Liver (tissue), 3 donors: Measurements from ENCODE around the gene ZNF562.

Experiments
- EGR1 ChIP-seq, 2 donors: IDR thresholded peaks; 2 replicates each; pipeline ENCODE4 v1.6.1; 2016 to 2018; ENCODE audit warnings: antibody characterized with exemption in 2 of 2, low read depth in 2 of 2
- GABPA ChIP-seq, 2 donors: IDR thresholded peaks in 1 of 2; conservative IDR thresholded peaks in 1 of 2; 2 replicates each; pipeline ENCODE4 v1.6.1; 2016; ENCODE audit warnings: antibody characterized with exemption in 2 of 2, mild to moderate bottlenecking in 1 of 2, moderate library complexity in 1 of 2
- HNF4G ChIP-seq: IDR thresholded peaks from 2 replicates; pipeline ENCODE4 v1.6.1; 2016; ENCODE audit warnings: antibody characterized with exemption
- JUND ChIP-seq, 2 donors: IDR thresholded peaks; 2 replicates each; pipeline ENCODE4 v1.6.1; 2016; ENCODE audit warnings: antibody characterized with exemption in 2 of 2
- RAD21 ChIP-seq, 2 donors: IDR thresholded peaks; 2 replicates each; pipeline ENCODE4 v1.6.1; 2016; ENCODE audit warnings: antibody characterized with exemption in 2 of 2, mild to moderate bottlenecking in 2 of 2
- RXRA ChIP-seq, 2 donors: IDR thresholded peaks; 2 replicates each; pipeline ENCODE4 v1.6.1; 2017 to 2018; ENCODE audit warnings: antibody characterized with exemption in 2 of 2, mild to moderate bottlenecking in 1 of 2
- SP1 ChIP-seq: IDR thresholded peaks from 2 replicates; pipeline ENCODE4 v1.6.1; 2018; ENCODE audit warnings: antibody characterized with exemption, mild to moderate bottlenecking
- TAF1 ChIP-seq: conservative IDR thresholded peaks from 2 replicates; pipeline ENCODE4 v1.6.1; 2016; ENCODE audit warnings: antibody characterized with exemption, mild to moderate bottlenecking
- YY1 ChIP-seq: IDR thresholded peaks from 2 replicates; pipeline ENCODE4 v1.6.1; 2016; ENCODE audit warnings: antibody characterized with exemption, mild to moderate bottlenecking
- TF ChIP-seq, protein P1 (sequence below): IDR thresholded peaks from 2 replicates; pipeline ENCODE4 v1.6.1; 2016; ENCODE audit warnings: antibody characterized with exemption, mild to moderate bottlenecking
- TF ChIP-seq, protein P2 (sequence below): fragments of 150-350 bp; IDR thresholded peaks from 2 replicates; pipeline ENCODE4 v1.5.1; 2017; ENCODE audit warnings: improper control_type of control experiment, low read depth, low read length; ENCODE audit not compliant: missing input control
- TF ChIP-seq, protein P3 (sequence below): IDR thresholded peaks from 2 replicates; pipeline ENCODE4 v1.6.1; 2016; ENCODE audit warnings: antibody characterized with exemption
- TF ChIP-seq, protein P4 (sequence below): IDR thresholded peaks from 2 replicates; pipeline ENCODE4 v1.6.1; 2016; ENCODE audit warnings: antibody characterized with exemption
- TF ChIP-seq, protein P5 (sequence below): IDR thresholded peaks from 2 replicates; pipeline ENCODE4 v1.6.1; 2016; ENCODE audit warnings: antibody characterized with exemption
- donor health status: healthy.
- donor health status: healthy.

DNA sequence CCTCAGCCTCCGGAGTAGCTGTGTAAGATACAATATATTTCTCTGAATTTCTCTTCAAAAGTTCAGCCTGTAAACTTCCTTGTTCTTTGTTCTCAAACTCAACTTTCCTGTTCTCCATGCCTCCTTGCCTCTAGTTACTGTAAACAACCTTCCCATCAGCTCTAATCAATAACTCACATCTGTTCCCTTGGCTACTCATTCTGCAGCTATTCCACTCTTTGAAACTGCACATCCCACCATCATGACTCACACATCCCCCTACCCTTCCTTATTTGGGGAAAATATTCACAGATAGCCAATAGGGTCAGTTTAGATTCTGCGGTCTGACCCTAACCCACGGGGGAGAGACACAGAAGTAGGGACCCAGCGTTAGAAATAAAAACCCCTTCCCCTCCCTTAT, 2.0 kb downstream of the ZNF562 start:
- TF ChIP-seq, protein P1, sequence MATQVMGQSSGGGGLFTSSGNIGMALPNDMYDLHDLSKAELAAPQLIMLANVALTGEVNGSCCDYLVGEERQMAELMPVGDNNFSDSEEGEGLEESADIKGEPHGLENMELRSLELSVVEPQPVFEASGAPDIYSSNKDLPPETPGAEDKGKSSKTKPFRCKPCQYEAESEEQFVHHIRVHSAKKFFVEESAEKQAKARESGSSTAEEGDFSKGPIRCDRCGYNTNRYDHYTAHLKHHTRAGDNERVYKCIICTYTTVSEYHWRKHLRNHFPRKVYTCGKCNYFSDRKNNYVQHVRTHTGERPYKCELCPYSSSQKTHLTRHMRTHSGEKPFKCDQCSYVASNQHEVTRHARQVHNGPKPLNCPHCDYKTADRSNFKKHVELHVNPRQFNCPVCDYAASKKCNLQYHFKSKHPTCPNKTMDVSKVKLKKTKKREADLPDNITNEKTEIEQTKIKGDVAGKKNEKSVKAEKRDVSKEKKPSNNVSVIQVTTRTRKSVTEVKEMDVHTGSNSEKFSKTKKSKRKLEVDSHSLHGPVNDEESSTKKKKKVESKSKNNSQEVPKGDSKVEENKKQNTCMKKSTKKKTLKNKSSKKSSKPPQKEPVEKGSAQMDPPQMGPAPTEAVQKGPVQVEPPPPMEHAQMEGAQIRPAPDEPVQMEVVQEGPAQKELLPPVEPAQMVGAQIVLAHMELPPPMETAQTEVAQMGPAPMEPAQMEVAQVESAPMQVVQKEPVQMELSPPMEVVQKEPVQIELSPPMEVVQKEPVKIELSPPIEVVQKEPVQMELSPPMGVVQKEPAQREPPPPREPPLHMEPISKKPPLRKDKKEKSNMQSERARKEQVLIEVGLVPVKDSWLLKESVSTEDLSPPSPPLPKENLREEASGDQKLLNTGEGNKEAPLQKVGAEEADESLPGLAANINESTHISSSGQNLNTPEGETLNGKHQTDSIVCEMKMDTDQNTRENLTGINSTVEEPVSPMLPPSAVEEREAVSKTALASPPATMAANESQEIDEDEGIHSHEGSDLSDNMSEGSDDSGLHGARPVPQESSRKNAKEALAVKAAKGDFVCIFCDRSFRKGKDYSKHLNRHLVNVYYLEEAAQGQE: no peak
- TF ChIP-seq SP1 (no peak), EGR1 (IDR thresholded peaks at IDR 0.05; ENCODE audit: low read depth in 2 of 2) (no peak), GABPA (IDR thresholded peaks at IDR 0.05 in 1 of 2, conservative IDR thresholded peaks at IDR 0.05 in 1 of 2) (no peak), HNF4G (no peak), RXRA (IDR thresholded peaks at IDR 0.05) (no peak), RAD21 (IDR thresholded peaks at IDR 0.05) (no peak), TAF1 (no peak), JUND (IDR thresholded peaks at IDR 0.05) (no peak), YY1 (no peak)
- TF ChIP-seq, protein P2, sequence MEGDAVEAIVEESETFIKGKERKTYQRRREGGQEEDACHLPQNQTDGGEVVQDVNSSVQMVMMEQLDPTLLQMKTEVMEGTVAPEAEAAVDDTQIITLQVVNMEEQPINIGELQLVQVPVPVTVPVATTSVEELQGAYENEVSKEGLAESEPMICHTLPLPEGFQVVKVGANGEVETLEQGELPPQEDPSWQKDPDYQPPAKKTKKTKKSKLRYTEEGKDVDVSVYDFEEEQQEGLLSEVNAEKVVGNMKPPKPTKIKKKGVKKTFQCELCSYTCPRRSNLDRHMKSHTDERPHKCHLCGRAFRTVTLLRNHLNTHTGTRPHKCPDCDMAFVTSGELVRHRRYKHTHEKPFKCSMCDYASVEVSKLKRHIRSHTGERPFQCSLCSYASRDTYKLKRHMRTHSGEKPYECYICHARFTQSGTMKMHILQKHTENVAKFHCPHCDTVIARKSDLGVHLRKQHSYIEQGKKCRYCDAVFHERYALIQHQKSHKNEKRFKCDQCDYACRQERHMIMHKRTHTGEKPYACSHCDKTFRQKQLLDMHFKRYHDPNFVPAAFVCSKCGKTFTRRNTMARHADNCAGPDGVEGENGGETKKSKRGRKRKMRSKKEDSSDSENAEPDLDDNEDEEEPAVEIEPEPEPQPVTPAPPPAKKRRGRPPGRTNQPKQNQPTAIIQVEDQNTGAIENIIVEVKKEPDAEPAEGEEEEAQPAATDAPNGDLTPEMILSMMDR: no peak
- TF ChIP-seq, protein P3, sequence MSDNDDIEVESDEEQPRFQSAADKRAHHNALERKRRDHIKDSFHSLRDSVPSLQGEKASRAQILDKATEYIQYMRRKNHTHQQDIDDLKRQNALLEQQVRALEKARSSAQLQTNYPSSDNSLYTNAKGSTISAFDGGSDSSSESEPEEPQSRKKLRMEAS: no peak
- TF ChIP-seq, protein P4, sequence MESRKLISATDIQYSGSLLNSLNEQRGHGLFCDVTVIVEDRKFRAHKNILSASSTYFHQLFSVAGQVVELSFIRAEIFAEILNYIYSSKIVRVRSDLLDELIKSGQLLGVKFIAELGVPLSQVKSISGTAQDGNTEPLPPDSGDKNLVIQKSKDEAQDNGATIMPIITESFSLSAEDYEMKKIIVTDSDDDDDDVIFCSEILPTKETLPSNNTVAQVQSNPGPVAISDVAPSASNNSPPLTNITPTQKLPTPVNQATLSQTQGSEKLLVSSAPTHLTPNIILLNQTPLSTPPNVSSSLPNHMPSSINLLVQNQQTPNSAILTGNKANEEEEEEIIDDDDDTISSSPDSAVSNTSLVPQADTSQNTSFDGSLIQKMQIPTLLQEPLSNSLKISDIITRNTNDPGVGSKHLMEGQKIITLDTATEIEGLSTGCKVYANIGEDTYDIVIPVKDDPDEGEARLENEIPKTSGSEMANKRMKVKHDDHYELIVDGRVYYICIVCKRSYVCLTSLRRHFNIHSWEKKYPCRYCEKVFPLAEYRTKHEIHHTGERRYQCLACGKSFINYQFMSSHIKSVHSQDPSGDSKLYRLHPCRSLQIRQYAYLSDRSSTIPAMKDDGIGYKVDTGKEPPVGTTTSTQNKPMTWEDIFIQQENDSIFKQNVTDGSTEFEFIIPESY: no peak
- TF ChIP-seq, protein P5, sequence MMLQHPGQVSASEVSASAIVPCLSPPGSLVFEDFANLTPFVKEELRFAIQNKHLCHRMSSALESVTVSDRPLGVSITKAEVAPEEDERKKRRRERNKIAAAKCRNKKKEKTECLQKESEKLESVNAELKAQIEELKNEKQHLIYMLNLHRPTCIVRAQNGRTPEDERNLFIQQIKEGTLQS: no peak
